ENCODE results near the gene MAPKAPK5.
A peak's percentile ranks its signal among the peaks of the same experiment; 100 is the strongest.
"Not testable (repeated sequence)": the region's sequence is repeated elsewhere in the genome, so short reads cannot be mapped to it uniquely, and the experiment has no call there.

The MAPKAPK5 gene

GRCh38 chr12:111841750-111842555, at the start of gene MAPKAPK5:
TSS of gene MAPKAPK5 (plus strand) at chr12:111842228. CDS start at chr12:111842734, 506 bp downstream.
- peak; percentile 75 for DNase-seq

- DNase-seq = no peak
These were observed 49.2 kb upstream of the MAPKAPK5 start for GRCh38 chr12:111792856-111793235.

- DNase-seq = no peak
These were observed 43.8 kb upstream of the MAPKAPK5 start for GRCh38 chr12:111798182-111798581.

- no peak for DNase-seq
These were observed 42.3 kb upstream of the MAPKAPK5 start for GRCh38 chr12:111799758-111800157.

- no peak for DNase-seq
These were observed 38.9 kb upstream of the MAPKAPK5 start for GRCh38 chr12:111803038-111803626.

- no peak for DNase-seq
These were observed 38.2 kb upstream of the MAPKAPK5 start for GRCh38 chr12:111803851-111804250.

- no peak for DNase-seq
These were observed 35.7 kb upstream of the MAPKAPK5 start for GRCh38 chr12:111806304-111806703.

- DNase-seq = no peak
These were observed 34.8 kb upstream of the MAPKAPK5 start for GRCh38 chr12:111807232-111807631.

GRCh38 chr12:111812881-111813741, 28.9 kb upstream of the MAPKAPK5 start:
- DNase-seq = peak; percentile 65

GRCh38 chr12:111816065-111816615, 25.9 kb upstream of the MAPKAPK5 start:
- DNase-seq = no peak

- peak; percentile 56 for DNase-seq
These were observed 25.1 kb upstream of the MAPKAPK5 start for GRCh38 chr12:111816898-111817297.

GRCh38 chr12:111818340-111818739, 23.7 kb upstream of the MAPKAPK5 start:
- no peak for DNase-seq

- no peak for DNase-seq
These were observed 22.6 kb upstream of the MAPKAPK5 start for GRCh38 chr12:111819191-111820158.

GRCh38 chr12:111820828-111821227, 21.2 kb upstream of the MAPKAPK5 start:
- not testable (repeated sequence) for DNase-seq

GRCh38 chr12:111822886-111823285, 19.1 kb upstream of the MAPKAPK5 start:
- DNase-seq = no peak

GRCh38 chr12:111823891-111824290, 18.1 kb upstream of the MAPKAPK5 start:
- no peak for DNase-seq

GRCh38 chr12:111824312-111824711, 17.7 kb upstream of the MAPKAPK5 start:
- not testable (repeated sequence) for DNase-seq

- no peak for DNase-seq
These were observed 16.5 kb upstream of the MAPKAPK5 start for GRCh38 chr12:111825509-111825908.

GRCh38 chr12:111826316-111826715, 15.7 kb upstream of the MAPKAPK5 start:
- no peak for DNase-seq

- no peak for DNase-seq
These were observed 15.0 kb upstream of the MAPKAPK5 start for GRCh38 chr12:111826992-111827391.

- DNase-seq = no peak
These were observed 14.1 kb upstream of the MAPKAPK5 start for GRCh38 chr12:111827907-111828306.

All from DMS79 (cell line).